G401.6 (cell line): ENCODE results near the gene SLX9.

Source experiments
- FAIRE-seq: peaks from 2 replicates; lab custom pipeline; 2012; peaks lifted over from hg19 to GRCh38; lab: Jason Lieb, UNC

Gene SLX9

GRCh38 chr21:44977616-44978340, 37.9 kb downstream of the SLX9 start:
- FAIRE-seq, result no peak

GRCh38 chr21:44979687-44980561, 40.1 kb downstream of the SLX9 start:
- peak; percentile 71 for FAIRE-seq

DNA sequence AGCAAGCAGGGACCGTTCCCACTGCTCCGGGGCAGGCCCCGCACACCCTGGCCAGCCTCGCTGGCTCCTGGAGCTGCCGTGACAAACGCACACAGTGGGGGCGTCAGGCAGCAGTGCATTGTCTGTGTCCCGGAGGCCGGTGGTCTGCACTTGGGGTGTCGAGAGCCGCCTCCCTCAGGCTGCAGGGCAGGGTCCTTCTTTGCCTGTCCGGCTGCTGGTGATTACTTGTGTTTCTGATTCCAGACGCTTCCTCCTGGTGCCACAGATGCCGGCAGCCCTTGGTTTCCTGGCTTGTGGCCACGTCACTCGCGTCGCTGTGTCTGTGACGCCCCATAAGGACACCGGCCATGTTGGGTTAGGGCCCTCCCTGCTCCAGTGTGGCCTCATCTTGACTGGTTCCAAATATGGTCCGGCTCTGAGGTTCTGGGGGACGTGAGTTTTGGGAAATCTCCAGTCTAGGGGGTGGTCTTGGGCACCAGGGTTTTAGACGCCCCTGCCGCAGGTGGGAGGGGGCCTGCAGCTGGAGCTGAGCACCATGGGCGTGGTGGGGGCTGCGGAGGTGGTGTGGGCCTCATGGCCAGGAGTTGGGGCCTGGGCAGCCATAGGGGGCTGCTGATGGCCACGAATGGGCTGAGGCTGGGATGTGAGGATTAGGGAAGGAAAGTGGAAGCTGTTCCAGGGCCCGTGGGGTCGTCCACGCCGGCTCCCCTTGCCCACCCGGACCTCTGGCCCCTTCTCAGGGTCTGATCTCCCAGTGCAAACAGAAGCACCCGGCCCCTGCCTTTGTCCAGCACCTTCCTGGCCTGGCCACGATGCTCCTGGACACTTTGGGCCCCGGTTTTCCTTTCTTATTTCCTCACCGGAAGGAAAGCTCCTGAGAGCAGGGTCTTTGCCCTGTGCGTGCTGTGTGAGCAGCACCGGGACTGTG, 41.0 kb downstream of the SLX9 start:
- no peak for FAIRE-seq

- no peak for FAIRE-seq
These were observed 42.9 kb downstream of the SLX9 start for GRCh38 chr21:44982558-44983250.

DNA sequence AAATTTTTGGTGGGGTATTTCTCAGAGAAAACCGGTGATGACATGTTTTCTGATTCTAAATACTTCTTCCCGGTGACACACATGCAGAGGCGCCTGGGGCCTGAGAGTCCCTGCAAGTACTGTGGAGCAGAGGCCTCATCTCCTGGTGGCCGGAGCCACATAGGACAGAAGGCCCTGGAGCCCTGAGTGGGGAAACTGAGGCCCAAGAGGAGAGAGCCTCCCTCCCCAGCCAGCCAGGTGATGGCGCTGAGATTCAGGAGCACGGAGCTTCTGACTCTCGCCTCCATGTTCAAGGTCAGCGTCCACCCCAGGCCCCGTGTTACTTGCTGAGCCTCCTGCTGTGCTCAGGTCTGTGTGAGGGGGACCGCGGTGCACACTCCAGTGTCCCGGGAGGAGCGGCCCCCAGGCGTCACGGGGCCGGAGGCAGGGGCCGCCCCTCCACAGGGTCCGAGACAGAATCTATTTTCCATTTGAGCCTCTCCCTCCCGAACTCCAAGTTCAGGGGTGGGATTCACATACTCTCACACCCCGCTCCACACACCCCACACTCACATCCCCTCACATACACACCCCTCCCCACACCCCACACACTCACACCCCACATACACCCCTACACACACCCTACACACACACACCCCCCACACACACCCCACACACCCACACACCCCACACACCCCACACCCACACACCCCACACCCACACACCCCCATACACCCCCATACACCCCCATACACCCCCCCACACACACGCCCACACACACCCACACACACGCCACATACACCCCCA, 43.8 kb downstream of the SLX9 start:
- peak; percentile 17 for FAIRE-seq

- FAIRE-seq, result no peak
These were observed 44.6 kb downstream of the SLX9 start for GRCh38 chr21:44984428-44984791.

- no peak for FAIRE-seq
These were observed 45.1 kb downstream of the SLX9 start for GRCh38 chr21:44984792-44985440.

DNA sequence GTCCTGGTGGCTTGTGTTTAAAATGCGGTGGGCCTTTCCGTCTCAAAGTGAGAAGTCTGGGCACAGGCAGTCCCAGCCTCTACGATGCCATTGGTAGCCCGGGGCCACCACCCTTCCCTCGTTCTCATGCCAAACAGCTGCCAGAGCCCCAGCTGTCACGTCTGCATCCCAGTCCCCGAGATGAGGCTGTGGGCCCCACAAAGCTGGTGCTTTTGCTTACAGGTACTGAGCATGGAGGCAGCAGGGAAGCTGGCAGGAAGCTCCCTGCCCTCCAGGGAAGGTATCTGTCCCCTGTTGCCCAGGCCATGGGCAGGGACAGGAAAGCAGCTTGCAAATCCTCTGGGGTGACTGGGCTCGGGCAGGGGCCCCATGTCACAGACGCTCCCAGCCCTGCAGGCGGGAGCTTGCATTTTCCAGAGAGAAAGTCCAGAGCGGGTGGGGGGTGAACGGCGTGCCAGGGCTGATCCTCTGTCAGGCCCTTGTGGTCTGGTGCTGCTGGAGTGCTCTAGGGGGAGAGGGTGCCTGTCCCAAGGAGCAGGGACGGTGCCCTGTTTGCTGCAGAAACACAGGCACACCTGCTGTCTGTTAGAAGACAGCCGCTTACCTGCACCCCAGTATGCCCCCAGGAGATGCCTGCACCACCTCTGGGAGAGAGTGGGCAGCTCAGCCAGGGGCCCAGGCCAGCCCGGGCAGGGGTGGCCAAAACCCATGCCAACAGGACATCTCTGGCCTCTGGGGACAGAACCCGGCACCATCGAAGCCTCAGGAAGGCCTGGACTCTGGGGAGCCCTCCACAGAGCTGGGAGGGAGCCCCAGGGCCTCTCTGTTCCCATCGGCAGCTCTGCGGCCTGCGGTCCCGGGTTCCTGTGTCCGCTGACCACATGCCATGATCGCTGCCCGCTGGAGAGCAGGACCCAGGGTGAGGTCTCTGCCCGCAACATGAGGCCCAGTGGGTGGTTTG, 45.9 kb downstream of the SLX9 start:
- FAIRE-seq, result no peak

- no peak for FAIRE-seq
These were observed 46.9 kb downstream of the SLX9 start for GRCh38 chr21:44986471-44987291.

- FAIRE-seq, result no peak
These were observed 47.6 kb downstream of the SLX9 start for GRCh38 chr21:44987301-44987885.

- FAIRE-seq, result no peak
These were observed 48.2 kb downstream of the SLX9 start for GRCh38 chr21:44987886-44988606.

DNA sequence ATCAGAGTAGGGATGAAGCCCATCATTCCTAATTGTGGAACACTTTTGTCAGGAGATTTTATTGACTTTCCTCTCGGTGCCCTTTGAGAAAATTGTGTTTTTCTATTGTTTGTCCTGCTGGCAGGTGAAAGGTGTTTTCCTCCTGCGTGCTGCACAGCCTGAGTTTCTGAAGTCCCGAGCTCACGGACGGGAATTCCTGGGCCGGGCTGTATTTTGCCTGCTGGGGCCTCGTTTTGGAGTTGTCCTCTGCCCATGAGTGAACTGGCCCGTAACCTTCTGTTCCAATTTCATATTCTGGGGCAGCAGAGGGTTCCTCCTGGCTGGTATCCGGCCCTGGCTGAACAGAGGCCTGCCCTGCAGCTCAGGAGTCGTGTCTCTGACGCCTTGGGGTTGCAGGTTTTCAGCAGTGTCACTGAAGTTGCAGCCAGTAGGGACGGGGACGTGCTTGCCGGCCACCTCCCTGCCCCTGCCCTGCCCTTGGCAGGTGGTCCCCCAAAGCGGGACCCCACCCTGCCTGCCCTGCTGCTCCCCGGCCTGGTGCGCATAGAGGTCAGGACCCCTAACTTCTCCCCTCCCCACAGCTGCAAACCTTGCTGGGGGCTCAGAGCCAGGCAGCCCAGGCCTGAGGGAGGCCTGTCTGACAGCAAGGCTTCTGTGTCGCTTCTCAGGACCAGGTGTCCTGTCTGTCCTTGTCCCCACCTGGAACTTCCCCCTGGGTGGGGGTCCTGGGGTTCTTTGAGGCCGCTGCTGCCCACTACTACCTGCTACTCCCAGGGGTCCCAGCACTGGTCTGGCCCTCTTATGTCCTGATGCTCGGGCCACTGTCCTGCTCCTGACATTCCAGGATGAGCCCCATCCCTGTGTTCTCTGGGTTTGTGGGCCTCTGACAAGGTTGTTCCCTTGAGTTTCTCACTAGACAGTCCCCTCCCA, 49.0 kb downstream of the SLX9 start:
- FAIRE-seq, result peak; percentile 33

- FAIRE-seq, result no peak
These were observed 49.7 kb downstream of the SLX9 start for GRCh38 chr21:44989537-44989886.

DNA sequence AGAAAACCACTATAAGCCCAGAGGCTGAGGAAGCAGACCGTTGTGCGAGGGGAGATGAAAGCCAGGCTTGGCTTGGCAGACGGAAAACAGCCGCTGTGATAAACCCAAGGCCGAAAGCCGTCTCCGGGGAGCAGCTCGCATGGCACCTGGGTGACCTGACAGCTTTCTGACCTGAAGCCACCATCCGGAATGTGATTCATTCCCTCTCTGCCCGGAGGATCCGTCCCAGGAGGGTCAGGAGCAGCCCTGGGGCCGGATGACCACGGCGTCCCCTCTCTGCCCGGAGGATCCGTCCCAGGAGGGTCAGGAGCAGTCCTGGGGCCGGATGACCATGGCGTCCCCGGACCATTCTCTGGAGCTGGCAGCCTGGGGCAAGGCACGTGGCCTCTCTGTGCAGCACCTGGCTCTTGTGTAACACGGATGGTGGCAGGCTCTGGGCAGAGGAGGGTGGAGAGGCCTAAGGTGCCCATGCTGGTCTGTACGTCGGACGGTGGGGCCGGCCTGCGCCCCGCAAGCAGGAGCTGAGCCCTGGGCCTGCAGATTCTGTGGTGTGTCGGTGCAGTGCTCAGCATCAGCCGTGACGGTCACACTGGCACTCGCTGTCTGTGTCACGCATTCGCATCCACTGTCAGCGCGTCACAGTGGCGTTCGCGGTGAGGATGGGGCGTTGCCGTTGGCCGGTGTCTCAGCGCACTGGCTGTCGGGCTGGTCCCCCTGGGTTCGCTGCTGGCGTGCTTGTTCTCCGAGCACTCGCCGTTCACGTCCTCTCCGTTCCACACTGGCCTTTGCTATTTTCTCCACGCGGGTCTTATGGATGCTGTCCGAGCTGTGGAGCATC, 50.3 kb downstream of the SLX9 start:
- no peak for FAIRE-seq

DNA sequence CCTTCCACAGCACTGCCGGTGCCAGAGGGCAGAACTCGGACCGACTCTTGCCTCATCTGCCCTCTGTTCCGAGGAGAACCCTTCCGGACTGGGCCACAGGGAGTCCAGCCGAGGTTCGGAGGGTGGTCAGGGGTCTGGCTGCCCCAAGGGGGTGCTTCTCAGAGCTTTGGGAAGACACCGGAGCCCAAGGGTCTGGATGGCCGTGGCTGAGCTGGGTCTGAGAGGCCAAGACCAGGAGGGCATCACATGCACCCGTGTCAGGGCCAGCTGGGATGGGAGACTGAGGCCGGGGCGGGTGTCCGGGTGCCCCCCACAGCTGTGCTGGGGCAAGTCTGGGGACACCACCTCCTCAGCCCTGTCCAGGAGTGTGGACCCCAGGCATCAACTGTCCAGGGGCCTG, 51.1 kb downstream of the SLX9 start:
- FAIRE-seq, result no peak
